H1 (cell line): Measurements from ENCODE around the gene SMYD3. TPM values are rescaled to one million over a fixed set of nuclear protein-coding genes. Genes with fewer than 3 reads are reported as not detected.

Experiments
- CHD7 ChIP-seq: fragments of 300-600 bp; sonication (generic); IDR thresholded peaks from 2 replicates; pipeline ENCODE4 v1.7.1; 2012; ENCODE audit warnings: low read length, moderate library complexity, mild to moderate bottlenecking, inconsistent platforms; ENCODE audit not compliant: insufficient replicate concordance
- NRF1 ChIP-seq: IDR thresholded peaks from 2 replicates; pipeline ENCODE4 v1.6.1; 2011; ENCODE audit warnings: mild to moderate bottlenecking, low read depth, low read length, improper control_type of control experiment
- polyA plus RNA-seq, 7 experiments: library from polyadenylated mRNA; depleted of rRNA in 3 of 7; stranded (reverse) in 5 of 7; unstranded in 2 of 7; fragments of >200 nt in 5 of 7; fragments of 200-250 nt in 2 of 7; gene quantifications; 1 replicate in 5 of 7; 2 replicates in 1 of 7; 4 replicates in 1 of 7; pipeline versions ENCODE4 v1.2.1 to v1.2.3, GENCODE V29; 2011 to 2013; ENCODE audit warnings: missing spikeins in 2 of 7, mixed read lengths in 2 of 7
- total RNA-seq: library from RNA; stranded (reverse); fragmentation: NEBNext Ultra II Directional; extraction: Animal tissue kit (Norgen Biotek cat#: 25700); gene quantifications from 2 replicates; pipeline ENCODE4 v1.2.1, GENCODE V29; 2021

SMYD3 gene
- total and polyA plus RNA-seq, 2 of the 8 experiments (the other 6 are each of a cell fraction or from before 2014, with no cell fraction given): 17.3 to 25.4 TPM

- TF ChIP-seq CHD7 (no peak), NRF1 (no peak)
- TF ChIP-seq, all 59 proteins: peak for 0
Observed at GRCh38 chr1:246072456-246072955, 434.6 kb downstream of the SMYD3 start (continued).
